ENCODE measurements around the gene RPL12.
A peak's percentile ranks its signal among the peaks of the same experiment; 100 is the strongest.

RPL12 gene

DNA sequence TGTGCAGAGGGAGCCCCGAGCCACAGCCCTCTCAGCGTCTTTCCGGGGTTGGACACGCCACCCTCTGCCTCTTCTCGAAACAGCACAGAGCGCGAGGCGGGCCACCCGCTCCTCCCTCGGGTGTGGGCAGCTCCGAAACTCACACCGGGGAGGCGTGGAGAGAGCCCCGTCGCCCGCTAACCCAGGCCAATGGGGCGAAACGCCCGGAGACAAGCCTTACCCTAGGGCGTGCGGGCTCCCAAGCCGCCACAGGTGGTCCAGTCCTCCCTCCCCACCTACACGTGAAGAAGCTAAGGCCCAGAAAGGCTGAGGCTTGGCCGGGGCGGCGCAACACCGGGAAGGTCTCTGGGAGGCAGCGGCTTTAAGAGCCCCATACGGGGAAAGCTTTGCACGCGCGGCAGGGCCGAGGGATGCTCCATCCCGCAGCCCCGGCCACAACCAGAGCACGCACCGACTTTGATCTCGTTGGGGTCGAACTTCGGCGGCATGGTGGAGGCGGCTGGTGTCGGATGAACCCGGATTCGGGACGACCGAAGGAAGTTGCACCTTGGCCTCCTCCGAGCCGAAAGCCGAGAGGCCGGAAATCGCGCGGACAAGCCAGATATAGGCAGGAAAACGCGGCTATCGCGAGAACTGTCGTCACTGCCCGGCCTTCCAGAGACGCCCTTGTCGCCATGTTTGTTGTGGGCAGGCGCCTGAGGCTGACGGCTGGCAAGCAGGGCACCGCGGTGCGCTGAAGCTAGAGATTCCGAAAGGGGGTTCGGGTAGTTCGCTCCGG lies at the start of gene RPL12, which contains the start of gene LRSAM1:
TSS of gene RPL12 (minus strand) at position 577 of the 778 bp plus-strand sequence. CDS start at position 488, 89 bp downstream.
TSS of gene LRSAM1 (plus strand) at position 681 of the 778 bp plus-strand sequence. CDS start 3,018 bp downstream, outside the sequence.
- DNase-seq (ENCODE audit: low read depth): peak; percentile 66

DNA sequence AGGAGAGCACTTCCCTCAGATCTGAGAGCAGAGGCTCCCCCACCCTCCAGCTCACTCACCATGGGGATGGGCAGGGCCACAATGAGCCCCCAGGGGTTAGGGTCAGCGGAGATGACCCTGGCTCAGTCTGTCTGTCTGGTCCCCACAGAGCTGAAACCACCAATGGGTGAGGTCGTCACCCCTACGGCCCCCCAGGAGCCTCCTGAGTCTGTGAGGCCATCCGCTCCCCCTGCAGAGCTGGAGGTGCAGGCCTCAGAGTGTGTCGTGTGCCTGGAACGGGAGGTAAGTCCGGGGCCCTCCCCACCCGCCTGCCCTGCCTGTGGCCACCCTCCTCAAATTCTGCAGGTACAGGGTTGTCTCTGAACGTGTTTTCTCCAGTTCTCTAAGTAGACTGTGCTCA lies 49.7 kb upstream of the RPL12 start:
- no peak for DNase-seq (ENCODE audit: low read depth)

DNA sequence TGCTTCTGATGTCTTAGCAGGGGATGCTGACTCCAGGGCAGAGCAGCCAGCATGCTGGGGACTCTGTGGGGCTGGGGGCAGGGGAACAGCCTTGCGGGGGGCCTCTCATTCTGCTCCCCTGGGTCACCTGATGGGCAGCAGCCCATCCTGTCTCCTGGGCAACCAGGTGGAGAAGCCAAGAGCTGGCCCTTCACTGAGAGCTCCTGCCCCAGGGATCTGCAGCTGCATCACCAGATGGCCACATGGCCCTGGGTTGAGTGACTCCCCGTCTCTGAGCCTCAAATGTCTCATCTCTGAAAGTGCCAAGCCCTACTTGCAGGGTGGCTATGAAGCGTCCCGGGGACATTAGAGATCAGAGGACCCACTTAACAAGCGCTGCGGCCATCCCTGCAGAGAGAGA lies 49.2 kb upstream of the RPL12 start:
- DNase-seq (ENCODE audit: low read depth): no peak

DNA sequence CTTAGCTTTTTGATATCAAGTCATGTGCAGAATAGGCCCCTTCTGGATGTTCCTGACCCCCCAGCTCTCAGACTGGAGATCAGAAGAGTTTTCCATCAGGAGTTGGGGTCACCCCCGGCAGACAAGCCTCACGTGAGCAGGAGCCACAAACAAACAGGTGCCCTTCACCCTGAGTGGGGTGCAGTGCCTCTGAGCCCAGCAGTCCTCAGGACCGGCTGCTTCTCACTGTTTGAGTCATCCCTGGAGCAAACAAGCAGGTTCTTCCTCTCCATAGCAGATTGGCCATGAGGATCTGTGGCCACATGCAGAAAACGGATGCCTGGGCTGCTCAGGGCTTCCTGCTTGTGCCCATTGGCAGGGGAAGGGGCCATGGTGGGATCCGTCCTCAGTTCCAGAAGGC lies 47.1 kb upstream of the RPL12 start:
- no peak for DNase-seq (ENCODE audit: low read depth)

DNA sequence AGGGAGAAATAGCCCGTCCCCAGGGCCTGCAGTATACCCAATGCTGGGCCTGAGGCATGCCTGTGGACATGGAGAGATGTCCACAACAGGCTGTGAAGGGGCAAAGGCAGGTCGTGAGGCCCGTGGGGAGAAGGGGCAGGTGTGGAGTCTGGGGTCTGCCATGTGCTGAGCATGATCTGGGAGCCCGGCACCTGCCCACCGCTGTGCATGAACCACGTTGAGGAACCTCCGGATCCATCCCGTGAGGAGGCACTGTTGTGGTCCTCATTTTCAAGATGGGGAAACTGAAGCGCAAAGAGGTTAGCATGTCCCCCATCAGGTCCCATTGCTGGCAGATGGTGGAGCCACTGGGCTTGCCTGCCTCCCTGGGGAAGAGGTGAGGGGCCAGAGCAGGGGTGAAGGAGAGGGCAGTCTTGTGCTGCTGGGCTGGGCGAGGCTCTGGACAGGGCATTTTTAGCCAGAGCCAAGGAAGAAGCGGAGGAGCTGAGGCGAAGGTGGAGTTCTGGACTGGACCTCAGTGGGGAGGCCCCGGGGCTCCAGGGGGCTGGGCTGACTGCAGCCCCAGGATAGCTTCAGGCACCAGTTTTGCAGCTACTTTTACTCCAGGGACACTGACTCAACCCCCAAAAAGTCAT lies 46.6 kb upstream of the RPL12 start:
- no peak for DNase-seq (ENCODE audit: low read depth)

DNA sequence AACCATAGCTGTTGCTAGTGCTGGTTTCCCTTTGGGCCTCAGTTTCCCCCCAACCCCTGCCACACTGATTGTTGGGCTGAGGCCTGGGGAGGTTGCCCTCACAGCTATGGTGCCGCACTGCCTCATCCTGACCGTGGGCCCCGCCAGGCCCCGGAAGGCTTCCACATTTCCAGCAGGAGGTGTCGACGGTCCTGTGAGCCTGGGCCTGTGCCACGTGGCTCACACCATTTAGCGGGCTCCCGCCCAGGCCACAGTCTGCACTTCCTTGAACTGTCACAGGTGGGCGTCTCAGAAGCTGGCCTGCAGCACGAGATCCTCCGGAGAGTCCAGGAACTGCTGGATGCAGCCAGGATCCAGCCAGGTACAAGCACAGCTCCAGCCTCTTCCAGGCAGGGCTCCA lies 45.8 kb upstream of the RPL12 start:
- no peak for DNase-seq (ENCODE audit: low read depth)

DNA sequence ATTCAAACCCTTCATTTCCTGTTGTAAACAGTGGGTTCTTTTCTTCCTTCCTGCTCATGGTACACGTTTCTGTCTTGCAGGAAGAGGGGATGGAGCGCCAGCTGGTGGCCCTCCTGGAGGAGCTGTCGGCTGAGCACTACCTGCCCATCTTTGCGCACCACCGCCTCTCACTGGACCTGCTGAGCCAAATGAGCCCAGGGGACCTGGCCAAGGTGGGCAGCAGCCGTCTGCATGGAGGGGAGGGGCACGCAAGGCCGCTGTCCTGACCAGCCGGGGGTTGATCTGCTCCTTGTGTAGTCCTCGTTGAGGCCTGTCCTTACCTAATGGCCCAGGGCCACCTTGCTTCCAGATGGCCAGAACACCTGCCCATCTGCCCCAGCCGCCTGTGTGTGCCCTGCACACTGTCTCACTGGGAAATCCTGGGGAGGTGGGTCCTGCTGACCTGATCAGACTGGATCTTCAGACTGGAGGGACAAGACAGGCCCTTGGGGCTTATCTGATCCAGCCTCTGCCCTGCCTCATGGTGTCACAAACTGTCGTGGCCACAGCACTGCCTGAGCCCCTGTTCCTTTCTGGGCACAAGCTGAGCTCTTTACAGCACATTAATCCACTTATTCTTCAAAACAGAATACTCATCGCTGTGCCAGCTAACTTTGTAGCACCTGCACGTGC lies 44.8 kb upstream of the RPL12 start:
- DNase-seq (ENCODE audit: low read depth): no peak

DNA sequence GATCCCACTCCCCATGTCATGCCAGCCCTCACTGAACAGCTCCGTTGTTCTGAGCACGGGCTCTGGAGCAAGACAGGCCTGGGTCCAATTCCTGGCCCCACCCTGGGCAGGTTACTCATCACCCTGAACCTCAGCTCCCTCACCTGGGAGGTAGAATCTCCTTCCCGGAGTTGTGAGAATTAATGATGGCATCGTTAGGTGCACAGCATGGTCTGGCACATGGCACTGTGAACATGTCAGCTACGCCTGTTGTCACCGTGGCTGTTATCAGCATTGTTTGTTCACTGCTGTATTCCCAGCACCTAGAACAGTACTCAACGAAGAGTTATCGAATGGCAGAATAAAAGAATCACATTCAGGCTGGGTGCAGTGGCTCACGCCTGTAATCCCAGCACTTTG lies 43.1 kb upstream of the RPL12 start:
- DNase-seq (ENCODE audit: low read depth): no peak

DNA sequence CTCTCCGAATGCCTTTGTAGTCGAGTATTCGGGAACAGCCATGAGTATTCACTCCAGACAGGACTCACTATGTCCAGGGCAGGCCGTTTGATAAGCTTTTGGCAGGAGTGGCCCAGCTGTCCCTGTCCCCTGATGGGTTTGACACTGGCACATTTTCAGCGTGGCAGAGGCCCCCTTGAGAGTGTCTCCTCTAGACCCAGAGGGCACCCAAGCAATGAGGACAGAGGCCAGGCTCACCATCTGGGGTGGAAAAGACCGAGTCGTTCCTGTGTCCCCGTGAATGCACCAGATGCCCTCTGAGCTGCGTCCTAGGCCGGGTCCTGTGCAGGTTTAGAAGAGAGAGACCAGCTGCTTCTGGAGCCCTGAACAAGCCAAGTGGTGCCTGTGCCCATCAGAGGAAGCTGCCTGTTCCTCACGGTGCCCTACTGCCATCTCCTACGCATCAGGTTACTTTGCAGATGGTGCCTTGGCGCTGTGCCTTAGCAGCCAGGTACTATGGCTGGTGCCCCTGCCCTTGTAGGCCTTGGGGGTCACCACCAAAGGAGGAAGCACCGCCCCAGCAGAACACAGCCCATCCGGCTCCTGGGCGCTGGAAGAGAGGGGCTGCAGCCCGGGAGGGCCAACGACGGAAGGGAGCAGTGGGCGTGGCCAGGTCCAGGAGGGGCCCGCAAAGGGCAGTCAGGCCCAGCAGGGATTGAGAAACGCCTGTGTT lies 42.5 kb upstream of the RPL12 start:
- DNase-seq (ENCODE audit: low read depth): no peak

DNA sequence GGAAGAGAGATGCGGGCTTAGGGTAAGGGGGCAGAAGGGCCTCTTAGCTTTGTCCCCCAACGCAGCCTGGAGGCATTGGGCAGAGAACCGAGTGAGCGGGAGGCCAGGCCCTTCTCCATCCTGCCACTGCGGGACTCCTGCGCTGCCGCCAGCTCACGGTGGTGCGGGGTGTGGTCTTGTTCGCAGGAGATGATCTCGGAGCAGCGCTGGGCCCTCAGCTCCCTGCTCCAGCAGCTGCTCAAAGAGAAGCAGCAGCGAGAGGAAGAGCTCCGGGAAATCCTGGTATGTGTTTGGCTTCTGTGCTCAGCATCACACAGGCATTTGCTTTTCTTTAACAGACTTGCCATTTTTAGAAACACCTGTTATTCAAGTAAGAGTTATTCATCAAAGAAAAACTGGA lies 41.4 kb upstream of the RPL12 start:
- DNase-seq (ENCODE audit: low read depth): no peak

DNA sequence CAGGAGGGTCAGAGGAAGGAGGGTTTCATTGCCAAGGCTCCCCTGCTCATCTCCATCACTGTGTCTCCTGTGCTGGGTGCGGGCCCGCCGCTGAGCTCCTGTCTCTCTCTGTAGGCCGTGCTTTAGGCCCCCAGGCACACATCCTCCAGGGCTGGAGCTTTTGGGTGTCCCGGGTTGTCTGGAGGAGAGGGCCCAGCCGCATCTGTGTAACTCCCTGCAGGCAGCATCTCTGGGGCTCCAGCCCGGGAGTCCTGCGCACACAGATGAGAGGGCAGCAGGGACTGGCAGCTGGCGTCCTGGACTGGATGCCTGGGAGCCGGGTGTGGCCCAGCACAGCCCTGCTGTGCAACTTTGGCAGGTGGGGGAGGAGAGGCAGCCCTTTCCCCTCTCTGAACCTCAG lies 40.3 kb upstream of the RPL12 start:
- no peak for DNase-seq (ENCODE audit: low read depth)

DNA sequence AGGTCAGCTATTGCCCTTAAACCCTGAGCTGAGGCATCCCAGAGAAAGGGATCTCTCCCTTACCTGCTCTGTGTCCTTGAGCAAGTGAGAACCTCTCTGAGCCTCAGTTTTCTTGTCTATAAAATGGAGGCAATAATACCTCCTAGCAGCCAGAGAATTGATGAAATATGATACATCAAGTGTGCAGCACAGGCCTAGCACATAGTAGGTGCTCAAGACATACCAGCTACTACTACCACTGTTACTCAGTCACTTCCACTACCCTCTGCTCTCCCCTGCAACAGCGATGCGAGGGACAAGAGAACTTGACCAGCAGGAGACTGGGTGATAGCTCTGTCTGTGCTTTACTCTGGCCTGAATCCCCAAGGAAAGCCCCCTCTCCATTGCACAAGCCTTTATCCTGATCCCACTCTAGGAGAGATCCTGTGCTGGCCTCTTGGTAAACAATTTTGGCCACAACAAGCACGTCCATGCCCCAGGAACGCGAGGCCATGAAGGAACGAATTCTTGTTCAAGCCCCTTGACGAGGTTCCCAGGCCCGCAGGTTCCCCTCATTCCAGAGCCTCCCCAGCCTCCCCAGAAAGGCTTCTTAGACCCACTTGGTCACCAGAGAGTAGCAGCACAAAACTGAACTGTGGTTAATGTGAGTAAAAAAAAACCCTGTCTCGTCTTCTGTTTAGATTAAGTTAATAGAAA lies 39.5 kb upstream of the RPL12 start:
- DNase-seq (ENCODE audit: low read depth): no peak

DNA sequence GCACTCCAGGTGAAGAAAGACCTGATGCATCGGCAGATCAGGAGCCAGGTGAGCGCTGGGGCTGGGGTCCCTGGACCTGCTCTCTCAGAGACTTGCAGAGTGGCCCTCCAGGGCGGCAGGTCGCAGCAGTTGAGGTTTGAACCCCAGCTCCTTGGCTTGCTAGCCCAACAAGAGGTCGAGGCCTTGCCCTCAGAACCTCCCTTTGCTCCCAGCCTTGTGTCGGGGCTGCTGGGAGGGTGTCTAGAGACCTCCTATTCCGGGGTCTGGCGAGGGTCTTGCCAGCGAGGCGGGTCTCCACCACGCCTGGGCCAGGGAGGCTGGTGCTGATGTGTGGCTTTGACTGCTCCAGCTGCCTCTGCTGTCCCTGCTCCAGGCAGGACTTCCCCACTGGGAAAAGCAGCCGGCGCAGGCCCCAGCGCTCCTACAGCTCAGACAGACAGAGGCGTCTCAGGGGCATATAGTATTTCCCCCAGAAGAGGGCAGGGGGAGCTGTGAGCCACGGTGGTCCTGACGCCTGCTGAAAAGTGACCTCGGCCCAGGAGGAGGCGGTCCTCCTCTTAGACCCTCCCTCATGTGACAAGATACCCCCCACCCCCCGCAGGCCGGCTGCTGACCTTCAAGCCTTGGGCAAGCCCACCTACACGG lies 38.4 kb upstream of the RPL12 start:
- DNase-seq (ENCODE audit: low read depth): no peak

DNA sequence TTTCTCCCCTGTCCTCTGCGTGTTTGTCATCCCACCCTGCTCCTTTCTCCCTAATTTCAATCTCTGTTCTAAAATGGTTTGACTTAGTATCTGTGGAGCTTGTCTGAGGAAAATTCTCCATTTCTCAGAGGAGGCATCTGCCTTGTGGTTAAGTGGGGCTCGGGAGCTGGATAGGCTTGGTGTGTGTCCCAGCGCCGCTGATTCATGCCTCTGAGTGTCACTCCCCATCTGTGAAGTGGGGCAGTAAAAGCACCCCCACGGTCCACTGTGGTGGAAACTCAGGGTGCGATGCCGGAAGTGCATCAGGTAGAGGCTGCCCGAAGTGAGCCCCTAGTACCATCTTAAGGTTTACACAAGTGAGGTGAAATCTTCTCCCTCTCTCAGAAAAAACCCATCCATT lies 37.7 kb upstream of the RPL12 start:
- DNase-seq (ENCODE audit: low read depth): no peak

DNA sequence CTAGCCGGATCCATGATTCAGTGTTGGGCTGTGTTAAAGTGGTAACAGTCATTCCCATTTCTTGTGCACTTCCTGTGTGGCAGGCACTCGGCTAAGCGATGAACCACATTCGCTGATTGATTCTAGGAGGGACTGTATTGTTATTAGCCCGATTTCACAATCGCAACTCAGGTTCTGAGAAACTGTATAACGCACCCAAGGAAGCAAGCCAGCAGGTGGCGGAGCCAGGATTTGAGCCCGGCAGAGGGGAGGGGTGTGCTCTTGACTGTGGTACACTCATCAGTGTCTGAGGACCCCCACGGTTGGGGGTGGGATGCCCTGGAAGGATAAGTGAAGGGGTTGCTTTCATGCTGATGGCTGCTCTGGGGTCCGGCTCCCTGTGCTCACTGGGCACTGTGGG lies 34.8 kb upstream of the RPL12 start:
- no peak for DNase-seq (ENCODE audit: low read depth)

DNA sequence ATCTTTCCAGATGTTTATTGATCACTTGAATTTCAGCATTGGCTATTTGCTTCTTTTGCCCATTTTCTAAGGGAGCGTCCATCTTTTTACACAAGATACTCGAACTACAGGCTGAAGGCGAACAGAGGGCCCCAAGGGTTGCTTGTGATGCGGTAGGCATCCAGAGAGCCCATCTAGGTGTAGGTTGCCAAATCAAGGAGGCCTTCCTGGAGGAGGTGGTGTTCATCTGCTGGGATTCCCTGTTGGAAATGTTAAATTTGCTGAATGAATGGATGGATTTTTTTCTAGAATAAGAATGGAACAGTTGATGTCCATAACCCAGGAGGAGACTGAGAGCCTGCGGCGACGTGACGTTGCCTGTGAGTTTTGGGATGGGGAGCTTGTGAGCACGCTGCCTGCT lies 31.5 kb upstream of the RPL12 start:
- no peak for DNase-seq (ENCODE audit: low read depth)

DNA sequence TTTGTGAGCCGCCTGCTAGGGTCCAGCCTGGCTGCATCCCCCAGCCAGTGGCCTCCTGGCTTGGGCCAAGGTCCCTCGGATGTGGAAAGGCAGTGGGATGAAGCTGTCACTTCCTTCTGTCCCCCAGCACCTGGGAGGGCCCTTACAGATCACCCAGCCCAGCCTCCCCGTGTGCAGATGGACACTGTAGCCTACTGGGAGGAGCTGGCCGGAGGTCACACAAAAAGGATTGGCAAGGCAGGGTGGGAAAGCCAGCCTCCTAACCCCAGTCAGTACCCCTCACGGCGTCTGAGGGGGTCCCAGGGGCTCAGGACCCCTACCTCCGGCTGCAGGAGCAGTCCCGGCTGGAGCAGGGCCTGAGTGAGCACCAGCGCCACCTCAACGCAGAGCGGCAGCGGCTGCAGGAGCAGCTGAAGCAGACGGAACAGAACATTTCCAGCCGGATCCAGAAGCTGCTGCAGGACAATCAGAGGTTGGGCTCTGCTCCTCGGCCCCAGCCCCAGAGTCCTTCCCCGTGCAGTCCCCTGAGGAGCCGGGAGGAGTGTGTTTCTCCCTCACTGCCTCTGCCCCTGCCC lies 28.4 kb upstream of the RPL12 start:
- DNase-seq (ENCODE audit: low read depth): no peak

DNA sequence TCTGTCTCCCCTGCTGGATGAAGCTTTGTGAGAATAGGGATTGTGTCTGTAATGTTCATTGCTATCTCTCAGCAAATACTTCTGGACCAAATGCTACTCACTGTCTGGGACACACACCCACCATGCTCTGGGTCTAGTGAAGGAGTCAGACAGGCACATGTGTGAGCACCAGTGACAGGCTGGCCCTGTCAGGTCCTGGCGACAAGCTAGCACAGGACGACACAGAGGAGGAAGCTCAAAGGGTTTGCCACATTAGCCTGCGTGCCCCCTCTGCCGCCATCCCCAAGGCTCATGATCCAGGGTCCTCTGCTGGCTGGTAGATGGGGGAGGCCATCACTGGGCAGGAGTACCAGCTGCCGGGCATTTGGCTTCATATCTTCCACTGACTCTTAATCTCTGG lies 23.4 kb upstream of the RPL12 start:
- no peak for DNase-seq (ENCODE audit: low read depth)

DNA sequence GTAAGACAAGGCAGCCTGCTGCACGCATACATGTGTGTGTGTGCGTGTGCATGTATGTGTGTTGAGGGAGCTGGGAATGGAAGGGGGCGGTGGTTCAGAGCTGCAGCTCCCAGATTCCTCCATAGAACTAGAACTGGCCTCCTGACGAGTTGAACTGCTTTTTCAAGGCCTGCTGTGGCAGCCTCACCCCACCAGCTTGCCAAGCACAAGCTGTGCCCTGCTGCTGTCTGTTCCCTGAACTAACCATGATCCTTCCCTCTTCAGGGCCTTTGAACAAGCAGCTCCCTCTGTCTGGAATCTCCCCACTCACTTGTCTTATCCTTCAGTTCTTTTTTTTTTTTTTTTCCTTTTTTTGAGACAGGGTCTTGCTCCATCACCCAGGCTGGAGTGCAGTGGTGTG lies 22.7 kb upstream of the RPL12 start:
- DNase-seq (ENCODE audit: low read depth): no peak

DNA sequence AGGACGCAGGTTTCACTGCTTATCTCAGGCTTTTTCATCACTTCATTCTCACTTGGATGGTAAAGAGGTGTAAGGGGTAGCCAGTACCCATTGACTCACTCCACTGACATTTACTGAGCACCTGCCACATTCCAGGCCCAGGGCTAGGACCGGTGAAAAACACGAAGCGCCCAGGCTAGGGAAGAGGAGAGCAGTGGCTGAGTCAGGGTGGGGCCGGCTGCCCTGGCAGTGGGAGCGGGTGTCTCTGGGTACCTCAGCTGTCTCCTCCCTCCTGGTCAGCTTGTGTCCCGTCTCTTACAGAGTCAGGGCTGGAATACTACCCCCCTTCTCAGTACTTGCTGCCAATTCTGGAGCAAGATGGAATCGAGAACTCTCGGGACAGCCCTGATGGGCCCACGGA lies 22.3 kb upstream of the RPL12 start:
- no peak for DNase-seq (ENCODE audit: low read depth)

DNA sequence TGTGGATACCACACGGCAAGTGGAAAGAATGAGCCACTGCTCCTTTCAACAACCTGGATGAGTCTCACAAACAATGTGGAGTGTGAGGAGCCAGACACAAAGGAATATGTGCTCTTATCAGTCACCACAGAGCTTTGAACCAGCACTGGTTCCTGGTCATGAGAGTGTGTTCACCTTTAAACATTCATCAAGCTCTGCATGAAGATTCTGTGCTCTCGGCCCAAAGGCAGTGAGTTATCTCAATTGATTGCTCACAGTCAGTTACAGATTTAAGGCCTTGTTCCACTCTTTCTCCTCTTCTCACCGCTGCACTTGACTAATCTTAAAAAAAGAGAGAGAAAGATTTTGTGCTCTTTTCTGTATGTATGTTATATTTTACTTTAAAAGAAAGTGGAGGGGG lies 19.5 kb upstream of the RPL12 start:
- no peak for DNase-seq (ENCODE audit: low read depth)

Data from non-pigmented ciliary epithelial cell (primary cell).